GM12878 (cell line): ENCODE measurements around the gene RBL2. TPM values are rescaled to one million over a fixed set of nuclear protein-coding genes. Genes with fewer than 3 reads are reported as not detected.

Source experiments
- ATAC-seq: fragments of 200-7000 bp; cut with Tn5 transposase; 3 replicates; pipeline ENCODE4 v1.9.1; 2020; ENCODE audit warnings: mild to moderate bottlenecking, moderate library complexity
- BruUV-seq: library from RNA; stranded (reverse); fragments of 400-500 nt; replicated peaks from 2 replicates; lab custom pipeline; 2021; lab: Mats Ljungman, UMichigan
- CTCF ChIA-PET: fragments of 300-600 bp; sonication (Branson Sonifier 250); formaldehyde crosslinking; extraction: SDS; loops from one replicate; lab custom pipeline; 2021; ENCODE audit warnings: inconsistent platforms; lab: Yijun Ruan, JAX
- POLR2A ChIA-PET: fragments of 350-600 bp; formaldehyde crosslinking; extraction: SDS; loops from one replicate; lab custom pipeline; 2021; ENCODE audit warnings: inconsistent platforms; lab: Charles Lee
- RAD21 ChIA-PET: fragments of 300-600 bp; sonication (Branson Sonifier 250); formaldehyde crosslinking; loops from one replicate; lab custom pipeline; 2023; ENCODE audit warnings: antibody characterized with exemption; ENCODE audit not compliant: unreplicated experiment; lab: Charles Lee
- SMC1A ChIA-PET: fragments of 300-600 bp; sonication (Branson Sonifier 250); formaldehyde crosslinking; loops from one replicate; lab custom pipeline; 2023; ENCODE audit not compliant: unreplicated experiment, uncharacterized antibody; lab: Charles Lee
- DNase-seq: peaks from one replicate; pipeline ENCODE4 v3.0.0-alpha.2; 2011; ENCODE audit warnings: low read depth, low spot score
- FAIRE-seq: peaks from 3 replicates; lab custom pipeline; 2011; peaks lifted over from hg19 to GRCh38; lab: Jason Lieb, UNC
- H2AFZ ChIP-seq: 2 replicates; pipeline ENCODE4 v1.6.0; 2011; ENCODE audit warnings: low read depth, low read length, control low read depth; ENCODE audit not compliant: control insufficient read depth
- H3K27ac ChIP-seq: 2 replicates; pipeline ENCODE4 v1.5.1; 2011; ENCODE audit warnings: control low read depth; ENCODE audit not compliant: control insufficient read depth, insufficient read depth
- H3K27me3 ChIP-seq, 2 experiments: replicated peaks in 1 of 2; 2 replicates each; pipeline versions ENCODE4 v1.6.0 to v1.6.1; 2011; ENCODE audit warnings: low read length in 1 of 2; ENCODE audit not compliant: control insufficient read depth in 2 of 2, insufficient read depth in 2 of 2
- H3K36me3 ChIP-seq, 2 experiments: 2 replicates each; pipeline ENCODE4 v1.5.1; 2011; ENCODE audit warnings: low read length in 1 of 2; ENCODE audit not compliant: control insufficient read depth in 2 of 2, insufficient read depth in 2 of 2
- H3K4me1 ChIP-seq: 2 replicates; pipeline ENCODE4 v1.6.1; 2011; ENCODE audit warnings: mild to moderate bottlenecking, low read length, moderate library complexity, mixed read lengths; ENCODE audit not compliant: control insufficient read depth, insufficient read depth
- H3K4me2 ChIP-seq: 2 replicates; pipeline ENCODE4 v1.6.0; 2011; ENCODE audit warnings: control low read depth; ENCODE audit not compliant: control insufficient read depth, insufficient read depth
- H3K4me3 ChIP-seq: fragments of 200-600 bp; sonication (generic); 2 replicates; pipeline ENCODE4 v1.5.1; 2016
- H3K79me2 ChIP-seq: 2 replicates; pipeline ENCODE4 v1.6.0; 2011; ENCODE audit warnings: low read length; ENCODE audit not compliant: control insufficient read depth, insufficient read depth
- H3K9ac ChIP-seq: 2 replicates; pipeline ENCODE4 v1.8.0; 2011; ENCODE audit warnings: low read length, control low read depth, mixed read lengths; ENCODE audit not compliant: control insufficient read depth, insufficient read depth
- H3K9me3 ChIP-seq: replicated peaks from 3 replicates; pipeline ENCODE4 v1.5.1; 2011; ENCODE audit warnings: mild to moderate bottlenecking, low read length; ENCODE audit not compliant: control insufficient read depth, insufficient read depth
- H4K20me1 ChIP-seq: 2 replicates; pipeline ENCODE4 v1.6.0; 2011; ENCODE audit not compliant: control insufficient read depth, insufficient read depth
- MXI1 ChIP-seq: fragments of 150-350 bp; IDR thresholded peaks from 2 replicates; pipeline ENCODE4 v1.6.1; 2011; ENCODE audit warnings: low read depth, mild to moderate bottlenecking, inconsistent platforms, low read length, improper control_type of control experiment
- PAX8 ChIP-seq: fragments of 450-650 bp; IDR thresholded peaks from 2 replicates; pipeline ENCODE4 v1.6.1; 2017; ENCODE audit warnings: mild to moderate bottlenecking, moderate library complexity
- SRF ChIP-seq, 2 experiments: IDR thresholded peaks; 2 replicates each; pipeline ENCODE4 v1.6.1; 2011; ENCODE audit warnings: low read depth in 2 of 2, low read length in 2 of 2, mild to moderate bottlenecking in 1 of 2, moderate library complexity in 1 of 2
- WGBS: methylation state at CpG from one replicate; pipeline ENCODE4 v1.1.6; 2016; ENCODE audit warnings: low lambda C conversion rate; ENCODE audit not compliant: insufficient replicate concordance, insufficient coverage; ENCODE audit errors: missing lambda C conversion rate; 5-methylcytosine and 5-hydroxymethylcytosine counted together
- in situ Hi-C: fragments of 300-500 bp; cut with MboI; formaldehyde crosslinking; loops from 9 replicates; pipeline ENCODE4 v1.14.3; 2018; ENCODE audit warnings: mixed read lengths
- intact Hi-C: fragments of 100-400 bp; cut with micrococcal nuclease; formaldehyde crosslinking; loops from one replicate; pipeline ENCODE4 v1.14.2; 2022; ENCODE audit not compliant: unreplicated experiment
- polyA plus RNA-seq, 11 experiments: library from polyadenylated mRNA; depleted of rRNA in 4 of 11; unstranded in 6 of 11; stranded (reverse) in 5 of 11; fragments of >200 nt; fragmentation: Nextera tagmentation in 4 of 11; fragmentation: Illumina TruSeq in 1 of 11; extraction: Ambion mirVana in 4 of 11; extraction: Trizol in 1 of 11; gene quantifications; 1 replicate in 1 of 11; 2 replicates in 10 of 11; pipeline versions ENCODE4 v1.2.1 to v1.2.3, GENCODE V29; 2011 to 2016; ENCODE audit warnings: inconsistent platforms in 2 of 11, missing spikeins in 2 of 11, low read depth in 1 of 11
- total RNA-seq, 4 experiments: library from RNA; depleted of rRNA in 3 of 4; stranded (reverse); fragments of >200 nt in 3 of 4; fragmentation: Illumina TruSeq in 1 of 4; extraction: Trizol in 1 of 4; gene quantifications; 2 replicates each; pipeline versions ENCODE4 v1.2.1 to v1.2.3, GENCODE V29; 2013 to 2021
- TF ChIP-seq, protein P1 (sequence below): fragments of 450-650 bp; IDR thresholded peaks from 2 replicates; pipeline ENCODE4 v1.6.1; 2017; ENCODE audit warnings: mild to moderate bottlenecking, low read depth, inconsistent platforms; ENCODE audit not compliant: poor library complexity, severe bottlenecking
- TF ChIP-seq, protein P2 (sequence below): IDR thresholded peaks from 2 replicates; pipeline ENCODE4 v1.6.1; 2012; ENCODE audit warnings: improper control_type of control experiment, low read depth, low read length; ENCODE audit not compliant: insufficient replicate concordance
- TF ChIP-seq, protein P3 (sequence below): fragments of 450-650 bp; IDR thresholded peaks from 2 replicates; pipeline ENCODE4 v1.6.1; 2016; ENCODE audit warnings: mild to moderate bottlenecking, moderate library complexity, borderline replicate concordance

RBL2 gene
- total and polyA plus RNA-seq, 10 of the 15 experiments (the other 5 are each of a cell fraction or from before 2014, with no cell fraction given), result 10.0 to 107 (median 39.0) TPM

DNA sequence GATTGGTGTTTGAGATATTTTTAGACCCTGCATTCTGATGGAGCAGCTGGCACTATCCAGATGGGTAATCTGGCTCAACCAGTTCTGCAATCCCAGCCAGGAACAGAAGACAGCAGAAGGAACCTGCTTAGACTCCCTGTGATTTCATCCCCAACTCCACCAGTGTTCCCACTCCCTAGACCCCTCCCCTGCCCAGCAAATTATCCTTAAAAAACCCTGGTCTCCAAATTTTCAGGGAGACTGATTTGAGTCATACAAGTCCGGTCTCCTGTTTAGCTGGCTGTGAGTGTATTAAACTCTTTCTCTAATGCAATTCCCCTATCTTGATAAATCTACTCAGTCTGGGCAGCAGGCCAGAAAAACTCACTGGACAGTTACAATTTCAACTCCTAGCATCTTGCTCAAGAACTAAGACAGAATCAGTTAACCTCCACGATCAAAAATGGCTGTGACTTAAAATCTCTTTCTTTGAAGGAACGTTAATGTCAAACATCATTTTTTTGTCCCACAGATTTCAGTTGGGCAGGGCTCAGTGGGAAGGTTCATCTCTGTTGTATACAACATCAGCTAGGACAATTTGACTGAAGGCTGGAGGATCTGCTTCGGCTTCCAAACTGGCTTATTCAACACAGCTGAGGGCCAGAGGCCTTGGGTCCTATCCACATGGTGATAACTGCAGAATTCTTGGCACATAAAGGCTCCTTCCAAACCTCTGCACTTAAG, 4.9 kb upstream of the RBL2 start:
- intact Hi-C loops, result no loop called here
- FAIRE-seq (no peak), DNase-seq (no peak), ATAC-seq (no peak)
- no peak overlapping the region for H3K4me3 ChIP-seq
- no peaks in the 10 kb centered on the region for H4K20me1 ChIP-seq
- ChIA-PET POLR2A (no interaction called here), RAD21 (no interaction called here), CTCF (no interaction called here), SMC1A (interaction anchor here (0.9 kb wide), 1 partner anchor 16 kb away, joined by 4 read pairs; no protein-coding TSS in a partner anchor)
- WGBS, result 46% methylated on average over 4 of the region's 4 CpGs
- H3K27ac ChIP-seq, result no peak overlapping the region
- no peaks in the 10 kb centered on the region for H3K27me3 ChIP-seq
- BruUV-seq, result no TSS peak
- in situ Hi-C loops, result no loop called here
- H3K9ac ChIP-seq, result no peak overlapping the region
- H3K79me2 ChIP-seq, result peaks cover 1% of the 10 kb centered on the region; the same call in 1 of the 2 replicates
- no peaks in the 10 kb centered on the region for H3K4me1 ChIP-seq
- no peaks in the 10 kb centered on the region for H3K36me3 ChIP-seq
- H3K9me3 ChIP-seq, result no peaks in the 10 kb centered on the region
- H3K4me2 ChIP-seq, result no peak overlapping the region
- H2AFZ ChIP-seq, result no peak overlapping the region
- TF ChIP-seq MXI1 (no peak), PAX8 (no peak), SRF (IDR thresholded peaks at IDR 0.05; ENCODE audit: low read depth in 2 of 2, low read length in 2 of 2) (no peak)
- TF ChIP-seq, protein P1, sequence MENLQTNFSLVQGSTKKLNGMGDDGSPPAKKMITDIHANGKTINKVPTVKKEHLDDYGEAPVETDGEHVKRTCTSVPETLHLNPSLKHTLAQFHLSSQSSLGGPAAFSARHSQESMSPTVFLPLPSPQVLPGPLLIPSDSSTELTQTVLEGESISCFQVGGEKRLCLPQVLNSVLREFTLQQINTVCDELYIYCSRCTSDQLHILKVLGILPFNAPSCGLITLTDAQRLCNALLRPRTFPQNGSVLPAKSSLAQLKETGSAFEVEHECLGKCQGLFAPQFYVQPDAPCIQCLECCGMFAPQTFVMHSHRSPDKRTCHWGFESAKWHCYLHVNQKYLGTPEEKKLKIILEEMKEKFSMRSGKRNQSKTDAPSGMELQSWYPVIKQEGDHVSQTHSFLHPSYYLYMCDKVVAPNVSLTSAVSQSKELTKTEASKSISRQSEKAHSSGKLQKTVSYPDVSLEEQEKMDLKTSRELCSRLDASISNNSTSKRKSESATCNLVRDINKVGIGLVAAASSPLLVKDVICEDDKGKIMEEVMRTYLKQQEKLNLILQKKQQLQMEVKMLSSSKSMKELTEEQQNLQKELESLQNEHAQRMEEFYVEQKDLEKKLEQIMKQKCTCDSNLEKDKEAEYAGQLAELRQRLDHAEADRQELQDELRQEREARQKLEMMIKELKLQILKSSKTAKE, result no peak
- TF ChIP-seq, protein P2, sequence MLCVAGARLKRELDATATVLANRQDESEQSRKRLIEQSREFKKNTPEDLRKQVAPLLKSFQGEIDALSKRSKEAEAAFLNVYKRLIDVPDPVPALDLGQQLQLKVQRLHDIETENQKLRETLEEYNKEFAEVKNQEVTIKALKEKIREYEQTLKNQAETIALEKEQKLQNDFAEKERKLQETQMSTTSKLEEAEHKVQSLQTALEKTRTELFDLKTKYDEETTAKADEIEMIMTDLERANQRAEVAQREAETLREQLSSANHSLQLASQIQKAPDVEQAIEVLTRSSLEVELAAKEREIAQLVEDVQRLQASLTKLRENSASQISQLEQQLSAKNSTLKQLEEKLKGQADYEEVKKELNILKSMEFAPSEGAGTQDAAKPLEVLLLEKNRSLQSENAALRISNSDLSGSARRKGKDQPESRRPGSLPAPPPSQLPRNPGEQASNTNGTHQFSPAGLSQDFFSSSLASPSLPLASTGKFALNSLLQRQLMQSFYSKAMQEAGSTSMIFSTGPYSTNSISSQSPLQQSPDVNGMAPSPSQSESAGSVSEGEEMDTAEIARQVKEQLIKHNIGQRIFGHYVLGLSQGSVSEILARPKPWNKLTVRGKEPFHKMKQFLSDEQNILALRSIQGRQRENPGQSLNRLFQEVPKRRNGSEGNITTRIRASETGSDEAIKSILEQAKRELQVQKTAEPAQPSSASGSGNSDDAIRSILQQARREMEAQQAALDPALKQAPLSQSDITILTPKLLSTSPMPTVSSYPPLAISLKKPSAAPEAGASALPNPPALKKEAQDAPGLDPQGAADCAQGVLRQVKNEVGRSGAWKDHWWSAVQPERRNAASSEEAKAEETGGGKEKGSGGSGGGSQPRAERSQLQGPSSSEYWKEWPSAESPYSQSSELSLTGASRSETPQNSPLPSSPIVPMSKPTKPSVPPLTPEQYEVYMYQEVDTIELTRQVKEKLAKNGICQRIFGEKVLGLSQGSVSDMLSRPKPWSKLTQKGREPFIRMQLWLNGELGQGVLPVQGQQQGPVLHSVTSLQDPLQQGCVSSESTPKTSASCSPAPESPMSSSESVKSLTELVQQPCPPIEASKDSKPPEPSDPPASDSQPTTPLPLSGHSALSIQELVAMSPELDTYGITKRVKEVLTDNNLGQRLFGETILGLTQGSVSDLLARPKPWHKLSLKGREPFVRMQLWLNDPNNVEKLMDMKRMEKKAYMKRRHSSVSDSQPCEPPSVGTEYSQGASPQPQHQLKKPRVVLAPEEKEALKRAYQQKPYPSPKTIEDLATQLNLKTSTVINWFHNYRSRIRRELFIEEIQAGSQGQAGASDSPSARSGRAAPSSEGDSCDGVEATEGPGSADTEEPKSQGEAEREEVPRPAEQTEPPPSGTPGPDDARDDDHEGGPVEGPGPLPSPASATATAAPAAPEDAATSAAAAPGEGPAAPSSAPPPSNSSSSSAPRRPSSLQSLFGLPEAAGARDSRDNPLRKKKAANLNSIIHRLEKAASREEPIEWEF, result no peak
- TF ChIP-seq, protein P3, sequence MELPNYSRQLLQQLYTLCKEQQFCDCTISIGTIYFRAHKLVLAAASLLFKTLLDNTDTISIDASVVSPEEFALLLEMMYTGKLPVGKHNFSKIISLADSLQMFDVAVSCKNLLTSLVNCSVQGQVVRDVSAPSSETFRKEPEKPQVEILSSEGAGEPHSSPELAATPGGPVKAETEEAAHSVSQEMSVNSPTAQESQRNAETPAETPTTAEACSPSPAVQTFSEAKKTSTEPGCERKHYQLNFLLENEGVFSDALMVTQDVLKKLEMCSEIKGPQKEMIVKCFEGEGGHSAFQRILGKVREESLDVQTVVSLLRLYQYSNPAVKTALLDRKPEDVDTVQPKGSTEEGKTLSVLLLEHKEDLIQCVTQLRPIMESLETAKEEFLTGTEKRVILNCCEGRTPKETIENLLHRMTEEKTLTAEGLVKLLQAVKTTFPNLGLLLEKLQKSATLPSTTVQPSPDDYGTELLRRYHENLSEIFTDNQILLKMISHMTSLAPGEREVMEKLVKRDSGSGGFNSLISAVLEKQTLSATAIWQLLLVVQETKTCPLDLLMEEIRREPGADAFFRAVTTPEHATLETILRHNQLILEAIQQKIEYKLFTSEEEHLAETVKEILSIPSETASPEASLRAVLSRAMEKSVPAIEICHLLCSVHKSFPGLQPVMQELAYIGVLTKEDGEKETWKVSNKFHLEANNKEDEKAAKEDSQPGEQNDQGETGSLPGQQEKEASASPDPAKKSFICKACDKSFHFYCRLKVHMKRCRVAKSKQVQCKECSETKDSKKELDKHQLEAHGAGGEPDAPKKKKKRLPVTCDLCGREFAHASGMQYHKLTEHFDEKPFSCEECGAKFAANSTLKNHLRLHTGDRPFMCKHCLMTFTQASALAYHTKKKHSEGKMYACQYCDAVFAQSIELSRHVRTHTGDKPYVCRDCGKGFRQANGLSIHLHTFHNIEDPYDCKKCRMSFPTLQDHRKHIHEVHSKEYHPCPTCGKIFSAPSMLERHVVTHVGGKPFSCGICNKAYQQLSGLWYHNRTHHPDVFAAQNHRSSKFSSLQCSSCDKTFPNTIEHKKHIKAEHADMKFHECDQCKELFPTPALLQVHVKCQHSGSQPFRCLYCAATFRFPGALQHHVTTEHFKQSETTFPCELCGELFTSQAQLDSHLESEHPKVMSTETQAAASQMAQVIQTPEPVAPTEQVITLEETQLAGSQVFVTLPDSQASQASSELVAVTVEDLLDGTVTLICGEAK, result no peak
